SU-DHL-6 (cell line): ENCODE measurements around the gene CHCHD5.

ENCODE experiments used
- H2AFZ ChIP-seq: fragments of 200-600 bp; sonication (generic); 2 replicates; pipeline ENCODE4 v1.6.1; 2014; ENCODE audit warnings: low read depth, mild to moderate bottlenecking, moderate library complexity, mixed read lengths, antibody characterized with exemption, low read length; ENCODE audit not compliant: severe bottlenecking
- H3F3A ChIP-seq: fragments of 200-600 bp; shearing (Covaris generic); 2 replicates; pipeline ENCODE4 v1.6.0; 2016; ENCODE audit warnings: antibody characterized with exemption, mild to moderate bottlenecking; ENCODE audit not compliant: insufficient read depth
- H3K27ac ChIP-seq: fragments of 200-600 bp; sonication (generic); 2 replicates; pipeline ENCODE4 v1.5.1; 2016; ENCODE audit warnings: low read depth, mild to moderate bottlenecking, low read length, moderate library complexity, mixed read lengths
- H3K27me3 ChIP-seq: fragments of 200-600 bp; sonication (generic), shearing (Covaris generic); 2 replicates; pipeline ENCODE4 v1.6.0; 2014; ENCODE audit warnings: mild to moderate bottlenecking, low read length
- H3K36me3 ChIP-seq: fragments of 200-600 bp; sonication (generic); 2 replicates; pipeline ENCODE4 v1.6.1; 2014; ENCODE audit warnings: mild to moderate bottlenecking, low read length, mixed read lengths
- H3K4me2 ChIP-seq: fragments of 300-600, 200-600 bp; shearing (Covaris generic), sonication (generic); 2 replicates; pipeline ENCODE4 v1.6.0; 2014; ENCODE audit warnings: low read length, low read depth, mild to moderate bottlenecking; ENCODE audit not compliant: poor library complexity, severe bottlenecking
- H3K4me3 ChIP-seq: fragments of 200-600 bp; sonication (generic); 2 replicates; pipeline ENCODE4 v1.5.1; 2014; ENCODE audit warnings: antibody characterized with exemption, low read length, mild to moderate bottlenecking, mixed read lengths; ENCODE audit not compliant: insufficient read depth, poor library complexity, severe bottlenecking
- H3K79me2 ChIP-seq: fragments of 200-600 bp; sonication (generic); 2 replicates; pipeline ENCODE4 v1.6.1; 2014; ENCODE audit warnings: mild to moderate bottlenecking, low read length, moderate library complexity; ENCODE audit not compliant: insufficient read depth
- H3K9ac ChIP-seq: fragments of 200-600 bp; sonication (generic); 2 replicates; pipeline ENCODE4 v1.7.0; 2014; ENCODE audit warnings: mild to moderate bottlenecking, low read length
- H3K9me2 ChIP-seq: fragments of 200-600 bp; sonication (generic); replicated peaks from 2 replicates; pipeline ENCODE4 v1.6.1; 2014; ENCODE audit warnings: low read length; ENCODE audit not compliant: insufficient read depth
- H3K9me3 ChIP-seq: fragments of 200-600 bp; sonication (generic); 2 replicates; pipeline ENCODE4 v1.6.1; 2014; ENCODE audit warnings: low read length, mixed read lengths; ENCODE audit not compliant: insufficient read depth
- H4K20me1 ChIP-seq: fragments of 200-600 bp; sonication (generic); 2 replicates; pipeline ENCODE4 v1.6.1; 2014; ENCODE audit warnings: low read depth, mild to moderate bottlenecking, antibody characterized with exemption, low read length, moderate library complexity, mixed read lengths
- EZH2phosphoT487 ChIP-seq: fragments of 200-600 bp; sonication (generic), shearing (Covaris generic); conservative IDR thresholded peaks from 2 replicates; pipeline ENCODE4 v1.6.1; 2018; ENCODE audit warnings: mild to moderate bottlenecking, antibody characterized with exemption, low read length, moderate library complexity, mixed read lengths
- TF ChIP-seq, protein P1 (sequence below): fragments of 200-600 bp; sonication (generic); IDR thresholded peaks from one replicate; pipeline ENCODE4 v1.5.1; 2017; ENCODE audit warnings: antibody characterized with exemption, mild to moderate bottlenecking, low read length, moderate library complexity; ENCODE audit not compliant: insufficient read depth, poor library complexity, severe bottlenecking

CHCHD5 gene

DNA sequence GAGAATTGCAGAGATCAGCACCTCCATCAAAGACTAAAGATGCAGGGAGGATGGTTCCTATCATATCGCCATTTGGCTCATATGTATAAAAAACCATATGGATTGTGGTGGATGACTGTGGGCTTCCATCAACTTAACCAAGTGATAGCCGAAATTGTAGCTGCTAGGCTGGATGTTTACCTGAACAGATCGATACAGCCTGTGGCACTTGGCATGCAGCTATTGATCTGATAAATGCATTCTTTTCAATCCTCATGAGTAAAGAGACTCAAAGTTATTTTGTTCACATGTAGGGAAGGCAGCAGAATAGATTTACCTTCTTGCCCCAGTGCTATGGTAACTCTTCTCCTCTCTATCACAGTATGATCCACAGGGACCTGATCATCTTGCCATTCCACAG lies 18.5 kb downstream of the CHCHD5 start:
- Histone ChIP-seq H3K4me2 (no peak overlapping the region), H3K9ac (no peak overlapping the region), H4K20me1 (no peaks in the 10 kb centered on the region), H3K79me2 (no peaks in the 10 kb centered on the region), H3F3A (no peaks in the 10 kb centered on the region), H3K4me3 (no peak overlapping the region), H3K27me3 (no peaks in the 10 kb centered on the region), H2AFZ (no peak overlapping the region), H3K36me3 (no peaks in the 10 kb centered on the region), H3K9me3 (no peaks in the 10 kb centered on the region), H3K9me2 (no peaks in the 10 kb centered on the region), H3K27ac (no peak overlapping the region)
- TF ChIP-seq, protein P1, sequence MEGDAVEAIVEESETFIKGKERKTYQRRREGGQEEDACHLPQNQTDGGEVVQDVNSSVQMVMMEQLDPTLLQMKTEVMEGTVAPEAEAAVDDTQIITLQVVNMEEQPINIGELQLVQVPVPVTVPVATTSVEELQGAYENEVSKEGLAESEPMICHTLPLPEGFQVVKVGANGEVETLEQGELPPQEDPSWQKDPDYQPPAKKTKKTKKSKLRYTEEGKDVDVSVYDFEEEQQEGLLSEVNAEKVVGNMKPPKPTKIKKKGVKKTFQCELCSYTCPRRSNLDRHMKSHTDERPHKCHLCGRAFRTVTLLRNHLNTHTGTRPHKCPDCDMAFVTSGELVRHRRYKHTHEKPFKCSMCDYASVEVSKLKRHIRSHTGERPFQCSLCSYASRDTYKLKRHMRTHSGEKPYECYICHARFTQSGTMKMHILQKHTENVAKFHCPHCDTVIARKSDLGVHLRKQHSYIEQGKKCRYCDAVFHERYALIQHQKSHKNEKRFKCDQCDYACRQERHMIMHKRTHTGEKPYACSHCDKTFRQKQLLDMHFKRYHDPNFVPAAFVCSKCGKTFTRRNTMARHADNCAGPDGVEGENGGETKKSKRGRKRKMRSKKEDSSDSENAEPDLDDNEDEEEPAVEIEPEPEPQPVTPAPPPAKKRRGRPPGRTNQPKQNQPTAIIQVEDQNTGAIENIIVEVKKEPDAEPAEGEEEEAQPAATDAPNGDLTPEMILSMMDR = no peak
- no peak for TF ChIP-seq EZH2phosphoT487

DNA sequence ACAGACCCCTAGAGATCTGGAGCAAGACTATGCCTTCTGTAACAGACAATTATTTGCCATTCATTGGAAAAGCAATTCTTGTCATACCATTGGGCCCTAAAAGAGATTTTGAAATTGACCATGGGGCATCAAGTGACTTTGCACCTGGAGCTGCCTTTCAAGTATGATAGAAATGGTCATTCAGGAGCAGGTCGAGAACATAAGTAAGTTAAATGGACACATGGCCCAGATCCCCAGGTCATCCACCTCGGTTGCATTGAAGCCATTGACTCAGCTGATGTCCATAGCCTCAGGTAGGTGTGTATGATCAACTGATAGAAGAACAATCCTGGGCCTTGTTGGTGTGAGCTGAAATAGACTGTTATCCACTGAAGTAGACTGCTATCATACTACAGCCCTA lies 19.3 kb downstream of the CHCHD5 start:
- Histone ChIP-seq H3K4me3 (no peak overlapping the region), H3F3A (no peaks in the 10 kb centered on the region), H3K36me3 (no peaks in the 10 kb centered on the region), H3K27ac (no peak overlapping the region), H3K4me2 (no peak overlapping the region), H3K9me2 (no peaks in the 10 kb centered on the region), H3K9ac (no peak overlapping the region), H2AFZ (no peak overlapping the region), H4K20me1 (no peaks in the 10 kb centered on the region), H3K27me3 (no peaks in the 10 kb centered on the region), H3K9me3 (no peaks in the 10 kb centered on the region), H3K79me2 (no peaks in the 10 kb centered on the region)
- TF ChIP-seq EZH2phosphoT487 = no peak
- TF ChIP-seq, protein P1 = no peak

DNA sequence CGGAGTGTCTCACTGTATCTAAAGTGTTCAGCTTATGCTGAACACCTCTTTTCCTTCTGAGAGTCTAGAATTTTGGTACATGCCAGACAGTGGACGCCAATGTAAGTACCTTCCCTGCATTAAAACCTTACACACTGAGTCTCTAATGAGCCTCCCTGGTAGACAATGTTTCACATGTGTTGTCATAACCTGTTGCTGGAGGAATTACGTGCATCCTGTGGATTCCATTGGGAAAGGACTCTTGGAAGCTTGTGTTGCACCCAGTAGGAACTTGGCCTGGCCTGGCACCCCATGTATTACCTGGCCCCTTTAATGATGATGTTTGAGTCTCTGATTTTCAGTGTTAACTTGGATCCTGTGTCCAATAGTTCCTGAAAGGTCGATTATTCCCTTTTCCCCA lies 20.5 kb downstream of the CHCHD5 start:
- TF ChIP-seq, protein P1 = no peak
- no peak overlapping the region for H3K4me2 ChIP-seq
- H3K36me3 ChIP-seq = no peaks in the 10 kb centered on the region
- no peaks in the 10 kb centered on the region for H4K20me1 ChIP-seq
- H3K79me2 ChIP-seq = no peaks in the 10 kb centered on the region
- H3F3A ChIP-seq = no peaks in the 10 kb centered on the region
- H3K9me3 ChIP-seq = no peaks in the 10 kb centered on the region
- H2AFZ ChIP-seq = no peak overlapping the region
- no peaks in the 10 kb centered on the region for H3K27me3 ChIP-seq
- H3K9me2 ChIP-seq = no peaks in the 10 kb centered on the region
- no peak overlapping the region for H3K4me3 ChIP-seq
- H3K9ac ChIP-seq = no peak overlapping the region
- H3K27ac ChIP-seq = no peak overlapping the region

DNA sequence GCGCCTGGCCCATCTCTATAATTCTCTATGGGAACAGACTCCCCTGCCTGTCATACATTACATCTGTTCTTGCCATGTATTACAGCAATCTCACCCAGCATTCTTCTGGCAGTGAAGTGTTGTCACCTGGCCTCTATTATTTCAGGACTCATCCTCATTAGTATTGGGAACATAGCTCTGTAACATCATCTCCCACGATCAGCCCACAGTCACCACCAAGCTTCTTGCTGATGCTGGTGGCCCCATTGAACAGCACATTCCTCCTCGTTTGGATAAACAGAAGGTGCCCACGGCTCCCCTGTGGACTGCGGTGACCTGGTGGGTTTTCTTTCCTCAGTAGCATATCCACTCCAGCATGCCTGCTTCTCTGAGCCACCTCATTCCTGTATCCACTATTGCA lies 21.5 kb downstream of the CHCHD5 start:
- Histone ChIP-seq H3K4me2 (no peak overlapping the region), H4K20me1 (no peaks in the 10 kb centered on the region)

More for the DNA sequence above, 21.5 kb downstream of the CHCHD5 start:
- Histone ChIP-seq H2AFZ (no peak overlapping the region), H3F3A (no peaks in the 10 kb centered on the region), H3K36me3 (no peaks in the 10 kb centered on the region), H3K79me2 (no peaks in the 10 kb centered on the region), H3K9me3 (no peaks in the 10 kb centered on the region), H3K9me2 (no peaks in the 10 kb centered on the region), H3K27me3 (no peaks in the 10 kb centered on the region), H3K27ac (no peak overlapping the region), H3K4me3 (no peak overlapping the region), H3K9ac (no peak overlapping the region)
- no peak for TF ChIP-seq EZH2phosphoT487
- TF ChIP-seq, protein P1 = no peak
